H4 (cell line): ENCODE results near the gene NRSN2. TPM values are rescaled to one million over a fixed set of nuclear protein-coding genes. Genes with fewer than 3 reads are reported as not detected.
"Not testable (repeated sequence)": the region's sequence is repeated elsewhere in the genome, so short reads cannot be mapped to it uniquely, and the experiment has no call there.

Experiments
- DNase-seq: peaks from one replicate; pipeline ENCODE4 v3.0.0-alpha.2; 2015; ENCODE audit warnings: low spot score
- total RNA-seq: library from RNA; depleted of rRNA; stranded (reverse); fragments of >200 nt; shearing (Covaris generic); gene quantifications from 2 replicates; pipeline ENCODE4 v1.2.3, GENCODE V29; 2014

The NRSN2 gene
- total RNA-seq, 1 experiment from 2014 or later, result 69.6 TPM

GRCh38 chr20:354298-354977 lies 7.5 kb downstream of the NRSN2 start:
- DNase-seq, result peak; percentile 75

GRCh38 chr20:356154-356553 lies 9.2 kb downstream of the NRSN2 start:
- DNase-seq, result not testable (repeated sequence)

DNA sequence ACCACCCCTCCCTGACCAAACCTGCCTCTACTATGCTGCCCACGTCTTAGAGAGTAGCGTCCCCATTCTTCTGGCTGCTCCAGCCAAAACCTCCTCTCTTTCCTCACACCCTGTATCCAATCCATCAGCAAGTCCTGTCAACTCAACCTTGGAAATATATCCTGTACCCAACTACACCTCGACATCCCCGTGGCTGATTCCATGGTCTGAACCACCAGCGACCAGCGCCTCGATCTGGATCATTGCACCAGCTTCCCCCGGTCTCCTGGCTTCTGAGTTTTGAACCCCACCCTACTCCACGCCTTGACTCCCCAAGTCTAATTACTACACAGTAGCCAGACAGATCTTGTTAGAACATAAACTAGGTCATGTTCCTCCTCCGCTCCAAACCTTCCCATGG lies 9.8 kb downstream of the NRSN2 start:
- DNase-seq, result no peak

DNA sequence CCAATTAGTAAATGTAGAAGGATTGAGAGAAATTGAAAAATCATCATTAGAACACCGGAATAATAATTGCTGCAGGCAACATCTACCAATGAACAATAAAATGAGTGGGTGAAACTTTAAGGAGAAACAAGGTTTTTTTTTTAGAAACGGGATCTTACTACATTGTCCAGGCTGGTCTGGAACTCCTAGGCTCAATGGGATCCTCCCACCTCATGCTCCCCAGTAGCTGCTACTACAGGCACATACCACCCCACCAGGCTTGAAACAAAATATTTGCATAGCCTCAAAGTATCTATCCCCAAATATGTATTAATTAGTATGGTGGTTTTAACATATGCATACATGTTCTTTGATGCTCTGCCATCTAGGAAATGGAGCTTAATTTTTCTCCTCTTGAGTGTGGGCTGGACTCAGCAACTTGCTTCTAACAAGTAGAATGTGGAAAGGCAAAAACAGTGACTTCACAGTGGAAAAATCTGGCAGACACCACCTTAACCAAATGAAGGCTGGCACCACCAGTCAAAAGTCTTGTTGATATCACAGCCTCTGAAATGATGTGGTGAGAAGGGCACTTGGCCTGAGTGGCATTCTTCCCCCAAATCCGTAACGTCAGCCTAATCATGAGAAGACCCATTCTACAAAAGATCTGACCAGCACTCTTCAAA lies 12.1 kb downstream of the NRSN2 start:
- DNase-seq, result peak; percentile 30

- peak; percentile 1 for DNase-seq
Measured at GRCh38 chr20:361561-361960, 14.7 kb downstream of the NRSN2 start.

- DNase-seq, result peak; percentile 98
Measured at GRCh38 chr20:362271-363254, 15.7 kb downstream of the NRSN2 start.

GRCh38 chr20:363319-364078 lies 16.6 kb downstream of the NRSN2 start:
- DNase-seq, result no peak

DNA sequence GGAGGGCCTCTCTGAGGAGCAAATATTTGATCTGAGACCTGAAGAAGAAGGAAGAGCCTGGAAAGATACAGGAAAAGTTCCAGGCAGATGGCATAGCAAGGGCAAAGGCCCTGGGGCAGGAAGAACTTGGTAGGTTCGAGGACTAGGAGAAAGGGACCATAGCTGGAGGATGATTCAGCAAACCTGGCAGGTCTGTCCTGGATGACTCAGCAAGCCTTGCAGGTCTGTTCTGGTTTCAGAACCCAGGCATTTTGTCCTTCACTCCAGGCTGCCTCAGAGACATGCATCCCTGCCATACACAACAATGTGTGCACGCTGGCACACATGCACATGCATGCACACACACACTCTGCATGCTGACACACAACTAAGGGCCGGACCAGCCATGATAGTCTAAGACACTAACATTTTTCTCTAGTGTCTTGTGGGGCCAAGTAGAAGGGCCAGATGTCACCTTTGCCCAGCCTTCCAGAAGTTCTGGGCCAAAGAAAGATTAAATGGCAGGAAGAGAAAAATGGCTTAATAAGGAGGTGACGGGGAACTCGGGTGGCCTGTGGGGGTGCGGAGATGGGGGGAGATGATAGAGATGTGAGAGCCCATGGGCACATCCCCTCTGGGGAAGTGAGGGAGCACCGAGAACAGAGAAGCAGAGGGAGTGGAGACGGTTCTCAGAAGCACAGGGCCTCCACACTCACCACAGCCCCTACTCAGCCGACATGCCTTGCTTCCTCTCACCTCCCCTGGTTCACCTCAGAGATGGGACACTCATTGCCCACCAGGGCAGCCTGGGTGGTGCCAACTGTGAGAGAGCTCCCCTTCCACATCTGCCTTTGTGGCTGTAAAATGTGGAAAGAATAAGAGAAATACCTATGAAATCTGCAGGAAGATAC lies 18.2 kb downstream of the NRSN2 start:
- peak; percentile 69 for DNase-seq

DNA sequence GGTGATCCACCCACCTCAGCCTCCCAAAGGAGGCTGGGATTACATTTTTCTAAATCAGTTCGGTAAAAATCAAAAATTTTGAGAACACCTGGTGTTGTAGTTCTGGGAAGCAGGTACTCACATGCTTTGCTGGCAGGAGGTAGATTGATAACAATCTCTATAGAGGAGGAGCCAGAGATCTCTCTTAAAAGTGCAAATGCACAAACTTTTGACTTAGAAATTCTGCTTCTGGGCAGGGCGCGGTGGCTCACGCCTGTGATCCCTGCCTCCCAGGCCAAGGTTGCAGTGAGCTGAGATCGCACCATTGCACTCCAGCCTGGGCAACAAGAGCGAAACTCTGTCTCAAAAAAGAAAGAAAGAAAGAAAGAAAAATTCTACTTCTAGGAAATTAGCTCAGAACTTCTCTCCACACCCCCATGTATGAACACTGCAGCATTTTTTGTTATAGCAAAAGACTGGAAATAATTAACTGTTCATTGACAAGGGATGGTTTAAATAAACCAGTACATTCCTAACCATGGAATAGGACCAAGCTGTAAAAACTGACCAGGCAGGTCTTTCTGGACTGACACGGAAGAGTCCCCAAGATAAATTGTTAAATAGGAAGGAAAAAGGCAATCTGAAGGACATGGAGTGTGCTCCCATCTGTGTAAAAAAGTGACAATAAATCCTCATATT lies 19.3 kb downstream of the NRSN2 start:
- no peak for DNase-seq

DNA sequence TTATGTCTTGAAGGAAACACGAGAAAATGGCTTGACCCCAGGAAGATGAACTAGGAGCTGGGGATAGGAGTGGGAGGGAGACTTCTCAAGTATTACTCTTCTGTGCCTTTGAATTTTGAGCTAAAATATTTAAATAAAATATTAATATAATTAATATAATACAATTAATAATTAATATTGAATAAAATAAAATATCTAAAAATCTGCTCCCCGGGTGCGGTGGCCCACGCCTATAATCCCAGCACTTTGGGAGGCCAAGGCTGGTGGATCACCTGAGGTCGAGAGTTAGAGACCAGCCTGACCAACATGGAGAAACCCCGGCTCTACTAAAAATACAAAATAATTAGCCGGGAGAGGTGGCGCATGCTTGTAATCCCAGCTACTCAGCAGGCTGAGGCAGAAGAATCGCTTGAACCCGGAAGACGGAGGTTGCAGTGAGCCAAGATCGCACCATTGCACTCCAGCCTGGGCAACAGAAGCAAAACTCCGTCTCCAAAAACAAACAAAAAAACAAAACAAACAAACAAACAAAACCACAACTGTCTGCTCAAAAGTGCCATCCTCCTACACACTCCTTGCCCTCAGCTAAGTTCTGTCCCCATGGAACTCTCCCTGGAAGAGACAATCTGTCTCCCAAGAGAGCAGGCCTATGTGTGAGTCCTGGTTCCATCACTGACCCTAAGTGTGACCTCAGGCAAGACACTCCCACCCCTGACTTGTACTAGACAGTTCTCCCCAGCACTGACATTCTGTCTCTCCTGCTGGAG lies 20.0 kb downstream of the NRSN2 start:
- no peak for DNase-seq

- no peak for DNase-seq
Measured at GRCh38 chr20:367486-367887, 20.6 kb downstream of the NRSN2 start.

GRCh38 chr20:368915-369314 lies 22.0 kb downstream of the NRSN2 start:
- DNase-seq, result no peak

GRCh38 chr20:370151-370600 lies 23.3 kb downstream of the NRSN2 start:
- no peak for DNase-seq

GRCh38 chr20:370977-371754 lies 24.3 kb downstream of the NRSN2 start:
- no peak for DNase-seq

DNA sequence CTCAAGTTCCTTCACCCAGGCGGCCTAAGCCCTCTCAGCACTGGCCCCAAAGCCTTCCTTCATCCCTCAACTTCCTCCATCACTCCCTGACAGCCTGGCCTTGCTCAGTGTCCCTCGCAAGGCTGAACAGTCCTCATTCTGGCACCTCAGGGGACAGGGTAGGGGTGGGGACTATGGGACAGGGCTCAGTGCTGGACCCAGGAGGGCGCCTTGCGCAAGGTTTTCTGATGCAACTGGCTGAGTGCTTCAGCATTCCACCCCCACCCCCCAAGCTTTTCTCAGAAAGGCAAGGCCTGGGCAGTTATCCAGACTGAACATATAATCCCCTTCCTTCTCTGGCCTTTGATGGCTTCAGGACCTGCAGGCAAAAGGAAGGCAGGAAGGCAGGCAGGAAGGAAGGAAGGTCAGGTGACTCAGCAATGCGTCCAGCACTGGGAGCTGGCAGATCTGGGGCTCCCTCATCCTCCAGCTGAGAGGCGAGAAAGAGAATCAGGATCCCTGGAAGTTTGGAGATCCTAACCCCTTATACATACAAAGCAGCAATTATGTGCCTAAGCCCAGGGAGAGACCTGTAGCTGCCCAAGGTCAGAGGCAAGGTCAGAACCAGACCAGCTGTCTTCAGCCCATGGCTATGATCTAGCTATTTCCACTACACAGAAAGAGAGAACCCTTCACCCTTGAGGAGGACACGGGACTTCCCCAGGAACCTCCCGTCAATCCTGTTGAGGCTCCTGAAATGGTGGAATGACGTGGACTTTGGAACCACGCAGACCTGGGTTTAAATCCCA lies 25.0 kb downstream of the NRSN2 start:
- DNase-seq, result peak; percentile 98

DNA sequence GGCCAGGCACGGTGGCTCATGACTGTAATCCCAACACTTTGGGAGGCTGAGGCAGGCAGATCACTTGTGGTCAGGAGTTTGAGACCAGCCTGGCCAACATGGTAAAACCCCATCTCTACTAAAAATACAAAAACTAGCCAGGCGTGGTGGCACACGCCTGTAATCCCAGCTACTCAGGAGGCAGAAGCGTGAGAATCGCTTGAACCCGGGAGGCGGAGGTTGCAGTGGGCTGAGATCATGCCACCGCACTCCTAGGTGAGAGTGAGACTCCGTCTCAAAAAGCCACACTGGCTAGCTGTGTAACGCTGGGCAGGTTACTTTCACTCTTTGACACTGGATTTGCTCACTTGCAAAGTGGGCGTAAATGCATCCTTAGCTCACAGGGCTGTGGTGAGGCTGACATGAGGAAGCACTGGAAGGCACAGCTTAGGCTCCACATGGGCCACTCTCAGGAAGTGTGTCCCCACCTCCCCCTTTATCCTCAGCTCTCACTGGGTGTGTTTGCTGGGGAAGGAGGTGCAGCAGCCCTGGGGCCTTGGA lies 25.7 kb downstream of the NRSN2 start:
- DNase-seq, result not testable (repeated sequence)
